ENCODE data around the gene IRF2BP2.

IRF2BP2 gene

GRCh38 chr1:234564035-234565029 is 45.6 kb downstream of the IRF2BP2 start:
- TF ChIP-seq CTCF (IDR thresholded peaks at IDR 0.05; ENCODE audit: low read length, missing control alignments), result no peak
- no peak overlapping the region for H3K4me3 ChIP-seq (replicated peaks; ENCODE audit: low read depth, low read length)
- peak; percentile 80 for DNase-seq (ENCODE audit: low read depth)

GRCh38 chr1:234562334-234562733 is 47.6 kb downstream of the IRF2BP2 start:
- DNase-seq (ENCODE audit: low read depth), result no peak
- TF ChIP-seq CTCF (IDR thresholded peaks at IDR 0.05; ENCODE audit: low read length, missing control alignments), result no peak

GRCh38 chr1:234561319-234561718 is 48.7 kb downstream of the IRF2BP2 start:
- TF ChIP-seq CTCF (IDR thresholded peaks at IDR 0.05; ENCODE audit: low read length, missing control alignments), result no peak
- no peak overlapping the region for H3K4me3 ChIP-seq (replicated peaks; ENCODE audit: low read depth, low read length)
- DNase-seq (ENCODE audit: low read depth), result no peak

More at GRCh38 chr1:234562334-234562733, 47.6 kb downstream of the IRF2BP2 start:
- no peak overlapping the region for H3K4me3 ChIP-seq (replicated peaks; ENCODE audit: low read depth, low read length)

- H3K4me3 ChIP-seq (replicated peaks; ENCODE audit: low read depth, low read length), result no peak overlapping the region
- TF ChIP-seq CTCF (IDR thresholded peaks at IDR 0.05; ENCODE audit: low read length, missing control alignments), result no peak
- no peak for DNase-seq (ENCODE audit: low read depth)
Measured at GRCh38 chr1:234559902-234560676, 49.9 kb downstream of the IRF2BP2 start.

- DNase-seq (ENCODE audit: low read depth), result no peak
- H3K4me3 ChIP-seq (replicated peaks; ENCODE audit: low read depth, low read length), result no peak overlapping the region
- no peak for TF ChIP-seq CTCF (IDR thresholded peaks at IDR 0.05; ENCODE audit: low read length, missing control alignments)
Measured at GRCh38 chr1:234559152-234559901, 50.7 kb downstream of the IRF2BP2 start.

- DNase-seq (ENCODE audit: low read depth), result peak; percentile 50
- no peak for TF ChIP-seq CTCF (IDR thresholded peaks at IDR 0.05; ENCODE audit: low read length, missing control alignments)
- H3K4me3 ChIP-seq (replicated peaks; ENCODE audit: low read depth, low read length), result no peak overlapping the region
Measured at GRCh38 chr1:234558330-234558836, 51.6 kb downstream of the IRF2BP2 start.
